BLaER1 treated with 17β-estradiol and CSF1 and Interleukin-3, amounts not matched to agents 10 nM and 100 nM (cell line): Measurements from ENCODE around the gene ROR1.

Experiments used
- H3K27ac ChIP-seq, 11 experiments: shearing (Covaris generic); formaldehyde crosslinking; 2 replicates each; pipeline ENCODE4 v1.8.1; 2022
- H3K27me3 ChIP-seq, 11 experiments: shearing (Covaris generic); formaldehyde crosslinking; 2 replicates each; pipeline ENCODE4 v1.8.1; 2022
- H3K36me3 ChIP-seq, 11 experiments: shearing (Covaris generic); formaldehyde crosslinking; 2 replicates each; pipeline ENCODE4 v1.8.1; 2022
- H3K4me1 ChIP-seq, 10 experiments: shearing (Covaris generic); formaldehyde crosslinking; 2 replicates each; pipeline ENCODE4 v1.8.1; 2022
- H3K4me2 ChIP-seq, 11 experiments: shearing (Covaris generic); formaldehyde crosslinking; 2 replicates each; pipeline ENCODE4 v1.8.1; 2022
- H3K4me3 ChIP-seq, 10 experiments: shearing (Covaris generic); formaldehyde crosslinking; 2 replicates each; pipeline ENCODE4 v1.8.1; 2022
- H3K9ac ChIP-seq, 11 experiments: shearing (Covaris generic); formaldehyde crosslinking; 2 replicates each; pipeline ENCODE4 v1.8.1; 2022
- H3K9me3 ChIP-seq, 11 experiments: shearing (Covaris generic); formaldehyde crosslinking; replicated peaks in 1 of 11; 2 replicates each; pipeline ENCODE4 v1.8.1; 2022
- H4K20me1 ChIP-seq, 11 experiments: shearing (Covaris generic); formaldehyde crosslinking; 2 replicates each; pipeline ENCODE4 v1.8.1; 2022
- Cebpa-rat ChIP-seq, 11 experiments: shearing (Covaris generic); IDR thresholded peaks; 2 replicates each; pipeline ENCODE4 v1.8.1; 2022

The ROR1 gene

GRCh38 chr1:63967901-63968300 lies 194.1 kb downstream of the ROR1 start:
- Histone ChIP-seq H3K27me3 (no peaks in the 10 kb centered on the region), H3K27ac (no peak overlapping the region), H3K4me2 (no peak overlapping the region), H3K4me1 (peaks cover 0 to 6% (median 0%) of the 10 kb centered on the region in 10 experiments; a peak in 3 of 20 replicates), H3K4me3 (no peak overlapping the region), H3K9me3 (no peaks in the 10 kb centered on the region), H4K20me1 (no peaks in the 10 kb centered on the region), H3K36me3 (no peaks in the 10 kb centered on the region), H3K9ac (no peak overlapping the region)
- TF ChIP-seq Cebpa-rat (IDR thresholded peaks at IDR 0.05) = no peak

- H3K36me3 ChIP-seq = no peaks in the 10 kb centered on the region
- no peak overlapping the region for H3K27ac ChIP-seq
- peaks cover 0 to 6% (median 0%) of the 10 kb centered on the region in 10 experiments; a peak in 3 of 20 replicates for H3K4me1 ChIP-seq
- no peaks in the 10 kb centered on the region for H3K27me3 ChIP-seq
- H3K9ac ChIP-seq = no peak overlapping the region
- no peak for TF ChIP-seq Cebpa-rat (IDR thresholded peaks at IDR 0.05)
- H3K4me3 ChIP-seq = no peak overlapping the region
- H3K9me3 ChIP-seq = no peaks in the 10 kb centered on the region
- no peak overlapping the region for H3K4me2 ChIP-seq
- no peaks in the 10 kb centered on the region for H4K20me1 ChIP-seq
Observed at GRCh38 chr1:63968663-63969440, 195.0 kb downstream of the ROR1 start.

DNA sequence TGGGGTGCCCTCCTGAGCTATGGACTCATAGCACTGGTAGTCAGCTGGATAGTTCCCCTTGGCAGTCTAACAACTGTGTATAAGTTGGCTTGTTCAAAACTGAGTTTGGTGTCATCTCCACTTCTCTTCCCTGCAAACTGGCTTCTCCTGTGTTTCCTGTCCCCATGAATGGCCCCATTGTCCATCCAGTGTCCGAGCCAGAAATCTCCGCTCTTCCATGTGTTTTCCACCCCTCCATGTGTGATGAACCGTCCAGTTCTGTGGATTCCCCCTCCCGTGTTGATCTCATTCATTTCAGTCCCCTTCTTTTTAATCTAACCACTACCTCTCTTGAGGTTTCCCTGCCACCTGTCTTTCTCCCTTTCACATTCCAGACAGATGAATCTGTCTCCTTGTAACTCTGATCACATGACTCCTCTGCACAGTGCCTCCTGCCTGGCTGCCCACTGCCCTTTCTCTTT lies 195.7 kb downstream of the ROR1 start:
- no peak overlapping the region for H3K4me3 ChIP-seq
- H3K27ac ChIP-seq = no peak overlapping the region
- H3K4me2 ChIP-seq = no peak overlapping the region
- TF ChIP-seq Cebpa-rat (IDR thresholded peaks at IDR 0.05) = no peak
- H4K20me1 ChIP-seq = no peaks in the 10 kb centered on the region
- H3K9me3 ChIP-seq = no peaks in the 10 kb centered on the region
- H3K27me3 ChIP-seq = no peaks in the 10 kb centered on the region
- peaks cover 0 to 6% (median 0%) of the 10 kb centered on the region in 10 experiments; a peak in 3 of 20 replicates for H3K4me1 ChIP-seq
- H3K36me3 ChIP-seq = no peaks in the 10 kb centered on the region
- H3K9ac ChIP-seq = no peak overlapping the region

GRCh38 chr1:63971557-63971956 lies 197.7 kb downstream of the ROR1 start:
- no peak for TF ChIP-seq Cebpa-rat (IDR thresholded peaks at IDR 0.05)
- H3K4me1 ChIP-seq = no peaks in the 10 kb centered on the region

GRCh38 chr1:63973005-63973419 lies 199.2 kb downstream of the ROR1 start:
- no peak overlapping the region for H3K4me3 ChIP-seq

More at GRCh38 chr1:63971557-63971956, 197.7 kb downstream of the ROR1 start:
- Histone ChIP-seq H3K9ac (no peak overlapping the region), H3K9me3 (no peaks in the 10 kb centered on the region), H3K27ac (no peak overlapping the region), H3K4me3 (no peak overlapping the region), H3K4me2 (no peak overlapping the region), H4K20me1 (no peaks in the 10 kb centered on the region), H3K27me3 (no peaks in the 10 kb centered on the region), H3K36me3 (no peaks in the 10 kb centered on the region)

DNA sequence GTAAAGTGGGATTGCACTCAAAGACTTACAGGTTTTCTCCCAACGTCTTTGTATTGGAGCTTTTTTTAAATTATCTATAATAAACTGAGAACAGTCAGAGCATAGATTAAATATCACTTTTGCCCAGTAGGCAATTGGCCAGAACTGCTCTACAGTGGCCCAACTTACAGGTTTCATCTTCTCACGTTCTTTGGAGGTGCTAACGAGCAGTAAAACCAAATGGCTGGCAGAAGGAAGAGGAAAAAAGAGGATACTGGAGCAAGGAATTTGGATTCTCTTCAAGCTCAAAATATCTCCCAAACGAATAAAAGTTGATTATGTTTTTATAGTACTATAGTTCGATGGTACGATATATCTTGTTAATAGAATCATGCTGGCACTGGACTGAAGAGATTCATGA lies 201.1 kb downstream of the ROR1 start:
- H3K27me3 ChIP-seq = no peaks in the 10 kb centered on the region
- no peak overlapping the region for H3K4me3 ChIP-seq
- H3K4me2 ChIP-seq = no peak overlapping the region

More at GRCh38 chr1:63973005-63973419, 199.2 kb downstream of the ROR1 start:
- H3K4me1 ChIP-seq = peaks cover 0 to 4% (median 0%) of the 10 kb centered on the region in 10 experiments; a peak in 3 of 20 replicates
- no peak overlapping the region for H3K27ac ChIP-seq
- TF ChIP-seq Cebpa-rat (IDR thresholded peaks at IDR 0.05) = no peak
- H4K20me1 ChIP-seq = no peaks in the 10 kb centered on the region
- no peak overlapping the region for H3K9ac ChIP-seq
- H3K4me2 ChIP-seq = no peak overlapping the region
- no peaks in the 10 kb centered on the region for H3K36me3 ChIP-seq
- H3K9me3 ChIP-seq = peaks cover 0 to 6% (median 0%) of the 10 kb centered on the region in 11 experiments; a peak in 2 of 22 replicates
- no peaks in the 10 kb centered on the region for H3K27me3 ChIP-seq

DNA sequence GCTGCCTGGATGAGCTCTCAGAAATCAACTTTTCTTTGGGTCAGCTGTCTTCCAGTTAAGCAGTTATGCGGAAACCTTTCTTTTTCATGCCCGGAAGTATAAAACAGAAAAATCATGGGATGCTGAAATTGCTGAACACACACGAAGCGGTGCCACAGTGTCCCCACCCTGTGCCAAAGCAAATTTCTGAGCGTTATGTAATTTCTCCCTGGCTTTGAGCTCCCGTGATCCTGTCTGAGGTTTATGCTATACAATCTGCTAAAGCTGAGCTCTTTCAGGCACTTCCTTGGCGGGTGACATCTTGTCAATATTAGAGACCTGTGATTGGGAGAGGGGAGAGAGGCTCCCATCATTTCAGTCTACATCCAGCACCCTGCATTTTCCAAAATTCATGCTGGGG lies 201.7 kb downstream of the ROR1 start:
- Histone ChIP-seq H3K27ac (no peak overlapping the region), H3K4me3 (no peak overlapping the region), H3K27me3 (no peaks in the 10 kb centered on the region), H3K9me3 (peaks cover 0 to 6% (median 0%) of the 10 kb centered on the region in 11 experiments; a peak in 2 of 22 replicates), H4K20me1 (no peaks in the 10 kb centered on the region), H3K4me2 (no peak overlapping the region), H3K4me1 (peaks cover 0 to 5% (median 0%) of the 10 kb centered on the region in 10 experiments; a peak in 3 of 20 replicates), H3K9ac (no peak overlapping the region), H3K36me3 (no peaks in the 10 kb centered on the region)
- no peak for TF ChIP-seq Cebpa-rat (IDR thresholded peaks at IDR 0.05)

More for the DNA sequence above, 201.1 kb downstream of the ROR1 start:
- Histone ChIP-seq H4K20me1 (no peaks in the 10 kb centered on the region), H3K9ac (no peak overlapping the region), H3K9me3 (peaks cover 0 to 6% (median 0%) of the 10 kb centered on the region in 11 experiments; a peak in 2 of 22 replicates), H3K4me1 (peaks cover 0 to 5% (median 0%) of the 10 kb centered on the region in 10 experiments; a peak in 3 of 20 replicates), H3K36me3 (no peaks in the 10 kb centered on the region), H3K27ac (no peak overlapping the region)
- TF ChIP-seq Cebpa-rat (IDR thresholded peaks at IDR 0.05) = no peak

GRCh38 chr1:63976006-63976405 lies 202.2 kb downstream of the ROR1 start:
- Histone ChIP-seq H3K27ac (no peak overlapping the region), H3K27me3 (no peaks in the 10 kb centered on the region), H3K4me1 (peaks cover 0 to 5% (median 0%) of the 10 kb centered on the region in 10 experiments; a peak in 3 of 20 replicates), H3K9me3 (peaks cover 0 to 6% (median 0%) of the 10 kb centered on the region in 11 experiments; a peak in 2 of 22 replicates), H3K4me3 (no peak overlapping the region), H4K20me1 (no peaks in the 10 kb centered on the region), H3K36me3 (no peaks in the 10 kb centered on the region), H3K4me2 (no peak overlapping the region), H3K9ac (no peak overlapping the region)
- no peak for TF ChIP-seq Cebpa-rat (IDR thresholded peaks at IDR 0.05)

GRCh38 chr1:63977466-63977865 lies 203.6 kb downstream of the ROR1 start:
- Histone ChIP-seq H3K4me1 (peaks cover 0 to 5% (median 0%) of the 10 kb centered on the region in 10 experiments; a peak in 3 of 20 replicates), H4K20me1 (no peaks in the 10 kb centered on the region), H3K27me3 (no peaks in the 10 kb centered on the region), H3K27ac (peak overlapping the region in 3 of 11 experiments; percentile 26 to 43 (median 31); a peak in 3 of 22 replicates), H3K9me3 (peaks cover 0 to 6% (median 0%) of the 10 kb centered on the region in 11 experiments; a peak in 2 of 22 replicates), H3K36me3 (no peaks in the 10 kb centered on the region), H3K9ac (no peak overlapping the region), H3K4me2 (peak overlapping the region in 2 of 11 experiments; percentile 11 to 33; a peak in 1 of 22 replicates), H3K4me3 (no peak overlapping the region)
- TF ChIP-seq Cebpa-rat (IDR thresholded peaks at IDR 0.05) = no peak
